ENCODE measurements around the gene PPP2R5D.
"Not testable (repeated sequence)": the region's sequence is repeated elsewhere in the genome, so short reads cannot be mapped to it uniquely, and the experiment has no call there.

The PPP2R5D gene

DNA sequence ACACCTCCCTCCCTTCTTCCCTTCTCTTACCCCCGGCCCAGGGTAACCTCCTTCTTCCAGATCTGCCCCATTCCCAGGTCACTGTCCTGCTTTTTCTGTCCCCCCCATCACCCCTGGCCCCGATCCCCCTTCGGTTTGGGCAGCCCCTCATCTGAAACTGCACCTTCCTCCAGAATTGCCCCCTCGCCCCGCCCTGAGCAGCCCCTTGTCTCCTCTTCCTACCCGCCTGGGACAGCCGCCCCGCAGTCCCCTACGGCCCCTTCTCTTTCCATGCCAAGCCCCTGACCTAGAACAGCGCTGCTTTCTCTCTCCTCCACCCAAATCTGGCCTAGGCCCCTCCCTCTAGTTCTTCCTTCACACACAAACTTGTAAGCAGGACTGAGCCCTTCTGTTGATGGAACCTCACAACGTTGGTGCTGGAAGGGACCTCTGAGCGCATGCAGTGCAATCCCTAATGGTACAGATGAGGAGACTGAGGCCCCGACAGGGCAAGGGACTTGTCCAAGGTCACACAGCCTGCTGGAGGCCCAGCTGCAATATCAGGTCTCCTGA is 630 bp downstream of the PPP2R5D start:
- peak overlapping the region; percentile 76 for H3K27ac ChIP-seq
- no peak for TF ChIP-seq ZFX (IDR thresholded peaks at IDR 0.05; ENCODE audit: borderline replicate concordance)
- TF ChIP-seq CTCF (IDR thresholded peaks at IDR 0.05), result no peak

- TF ChIP-seq CTCF (IDR thresholded peaks at IDR 0.05) (no peak), ZFX (IDR thresholded peaks at IDR 0.05; ENCODE audit: borderline replicate concordance) (no peak)
- H3K27ac ChIP-seq, result no peak overlapping the region
These were observed 3.4 kb downstream of the PPP2R5D start for GRCh38 chr6:42987533-42988451.

- no peak for TF ChIP-seq ZFX (IDR thresholded peaks at IDR 0.05; ENCODE audit: borderline replicate concordance)
- no peak for TF ChIP-seq CTCF (IDR thresholded peaks at IDR 0.05)
- no peak overlapping the region for H3K27ac ChIP-seq
These were observed 4.2 kb downstream of the PPP2R5D start for GRCh38 chr6:42988486-42989020.

GRCh38 chr6:42989923-42990322 is 5.6 kb downstream of the PPP2R5D start:
- TF ChIP-seq CTCF (IDR thresholded peaks at IDR 0.05), result no peak
- no peak for TF ChIP-seq ZFX (IDR thresholded peaks at IDR 0.05; ENCODE audit: borderline replicate concordance)
- no peak overlapping the region for H3K27ac ChIP-seq

GRCh38 chr6:42993445-42993844 is 9.1 kb downstream of the PPP2R5D start:
- no peak overlapping the region for H3K27ac ChIP-seq
- no peak for TF ChIP-seq ZFX (IDR thresholded peaks at IDR 0.05; ENCODE audit: borderline replicate concordance)
- no peak for TF ChIP-seq CTCF (IDR thresholded peaks at IDR 0.05)

DNA sequence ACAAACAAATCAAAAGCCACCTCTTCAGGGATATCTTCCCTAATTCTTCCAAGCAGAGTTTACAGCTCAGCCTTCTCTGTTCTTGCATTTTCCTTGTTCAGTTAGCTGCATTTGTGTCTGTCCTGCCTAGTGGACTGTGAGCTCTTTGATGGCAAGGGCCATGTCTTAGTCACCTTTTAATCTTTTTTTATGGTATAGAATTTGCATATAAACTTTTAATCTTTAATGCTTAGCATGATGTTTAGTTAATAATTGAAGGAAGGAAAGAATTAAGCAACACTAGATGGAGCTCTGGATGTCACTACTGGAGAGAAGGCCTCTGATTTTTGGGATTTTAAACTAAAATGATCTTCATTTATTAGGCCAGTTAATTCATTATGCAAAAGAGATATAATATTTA is 12.1 kb downstream of the PPP2R5D start:
- peak overlapping the region; percentile 53 for H3K27ac ChIP-seq

GRCh38 chr6:42998205-42998604 is 13.8 kb downstream of the PPP2R5D start:
- H3K27ac ChIP-seq, result not testable (repeated sequence)

More for the DNA sequence above, 12.1 kb downstream of the PPP2R5D start:
- no peak for TF ChIP-seq ZFX (IDR thresholded peaks at IDR 0.05; ENCODE audit: borderline replicate concordance)
- peak; percentile 35 for TF ChIP-seq CTCF (IDR thresholded peaks at IDR 0.05)

Measured in 22Rv1 (cell line).